Neural cell (in vitro differentiated cells): ENCODE measurements around the gene CACNA1H. TPM values are rescaled to one million over a fixed set of nuclear protein-coding genes. Genes with fewer than 3 reads are reported as not detected.
"Not testable (repeated sequence)": the region's sequence is repeated elsewhere in the genome, so short reads cannot be mapped to it uniquely, and the experiment has no call there.

Experiments used
- H2AFZ ChIP-seq: fragments of 200-600, 300-800 bp; sonication (generic), shearing (Covaris generic); 2 replicates; pipeline ENCODE4 v1.6.0; 2014; ENCODE audit warnings: low read depth, mild to moderate bottlenecking, antibody characterized with exemption, low read length, moderate library complexity
- H3F3A ChIP-seq: fragments of 200-600 bp; shearing (Covaris generic); 2 replicates; pipeline ENCODE4 v1.6.1; 2016; ENCODE audit warnings: mild to moderate bottlenecking, moderate library complexity, mixed read lengths, antibody characterized with exemption, low read length; ENCODE audit not compliant: insufficient read depth, poor library complexity, severe bottlenecking
- H3K27ac ChIP-seq: fragments of 200-600, 300-800 bp; sonication (generic), shearing (Covaris generic); 2 replicates; pipeline ENCODE4 v1.5.1; 2014; ENCODE audit warnings: mild to moderate bottlenecking, low read length, moderate library complexity
- H3K27me3 ChIP-seq: fragments of 300-800, 200-600 bp; sonication (generic), shearing (Covaris generic); 2 replicates; pipeline ENCODE4 v1.6.0; 2014; ENCODE audit warnings: mild to moderate bottlenecking, low read depth, low read length, moderate library complexity; ENCODE audit not compliant: insufficient read depth
- H3K36me3 ChIP-seq: fragments of 300-800, 200-600 bp; sonication (generic), shearing (Covaris generic); 2 replicates; pipeline ENCODE4 v1.5.1; 2014; ENCODE audit warnings: mild to moderate bottlenecking, antibody characterized with exemption, low read length, moderate library complexity; ENCODE audit not compliant: insufficient read depth
- H3K4me2 ChIP-seq: fragments of 300-800, 200-600 bp; sonication (generic), shearing (Covaris generic); 2 replicates; pipeline ENCODE4 v1.6.0; 2014; ENCODE audit warnings: mild to moderate bottlenecking, low read length
- H3K4me3 ChIP-seq: fragments of 300-800, 200-600 bp; sonication (generic), shearing (Covaris generic); 2 replicates; pipeline ENCODE4 v1.5.1; 2014; ENCODE audit warnings: mild to moderate bottlenecking, low read length, moderate library complexity
- H3K79me2 ChIP-seq: fragments of 200-600 bp; shearing (Covaris generic); replicated peaks from 2 replicates; pipeline ENCODE4 v1.6.0; 2014; ENCODE audit warnings: mild to moderate bottlenecking, low read length, moderate library complexity; ENCODE audit not compliant: insufficient read depth
- H3K9ac ChIP-seq: fragments of 300-800, 200-600 bp; sonication (generic), shearing (Covaris generic); 2 replicates; pipeline ENCODE4 v1.6.1; 2016; ENCODE audit warnings: mild to moderate bottlenecking, low read length, mixed read lengths
- H3K9me2 ChIP-seq: fragments of 200-600 bp; shearing (Covaris generic); 2 replicates; pipeline ENCODE4 v1.6.1; 2016; ENCODE audit warnings: mild to moderate bottlenecking, low read length, mixed read lengths; ENCODE audit not compliant: insufficient read depth
- H3K9me3 ChIP-seq: fragments of 200-600, 300-800 bp; sonication (generic), shearing (Covaris generic); 2 replicates; pipeline ENCODE4 v1.6.1; 2016; ENCODE audit warnings: mild to moderate bottlenecking, mixed run types, low read length, moderate library complexity, mixed read lengths
- H4K20me1 ChIP-seq: fragments of 200-600 bp; shearing (Covaris generic); 2 replicates; pipeline ENCODE4 v1.6.1; 2016; ENCODE audit warnings: mild to moderate bottlenecking, mixed run types; ENCODE audit not compliant: insufficient read depth
- polyA plus RNA-seq: library from polyadenylated mRNA; depleted of rRNA; stranded (reverse); fragments of >200 nt; gene quantifications from 2 replicates; pipeline ENCODE4 v1.2.3, GENCODE V29; 2014

CACNA1H gene
- polyA plus RNA-seq, 1 donor from 2014 or later, result 27.7 TPM

DNA sequence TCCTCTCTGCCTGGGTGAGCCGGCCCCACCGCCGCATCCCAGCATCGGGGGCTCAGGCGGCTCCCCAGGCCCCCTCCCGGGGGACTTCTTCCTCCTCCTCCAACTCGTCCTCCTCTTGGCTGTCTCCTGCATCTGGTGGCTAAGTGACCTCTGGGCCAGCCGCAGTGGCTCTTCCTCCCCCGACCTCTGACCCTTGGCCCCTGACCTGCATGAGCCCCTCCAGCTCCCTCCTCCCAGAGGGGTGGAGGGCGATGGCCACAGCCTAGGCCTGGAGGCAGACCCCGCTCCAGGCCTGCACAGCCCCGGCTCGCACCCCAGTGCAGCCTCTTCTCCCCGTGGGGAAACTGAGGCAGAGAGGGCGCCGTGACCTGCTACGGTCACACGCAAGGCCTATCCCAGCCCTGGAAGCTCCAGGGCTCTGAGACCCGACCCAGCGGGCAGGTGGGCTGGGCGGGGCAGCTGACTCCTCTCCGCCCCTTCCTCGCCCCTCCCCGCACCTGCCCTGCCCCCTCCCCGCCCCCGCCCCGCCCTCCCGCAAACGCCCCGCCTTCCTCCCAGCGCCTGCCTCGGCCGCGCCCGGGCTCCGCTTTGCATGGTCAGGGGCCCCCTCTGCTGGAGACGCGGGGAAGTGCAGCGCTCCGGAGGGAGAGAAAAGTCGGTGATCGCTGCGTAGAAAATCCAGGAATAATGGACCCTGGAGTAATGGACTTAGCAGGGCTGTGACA is 96.3 kb downstream of the CACNA1H start:
- not testable (repeated sequence) for H2AFZ ChIP-seq, H3K79me2 ChIP-seq, H4K20me1 ChIP-seq, H3K27ac ChIP-seq, H3K4me2 ChIP-seq, H3K27me3 ChIP-seq, H3K9me3 ChIP-seq, H3K4me3 ChIP-seq, H3K9ac ChIP-seq, H3K36me3 ChIP-seq, H3K9me2 ChIP-seq, H3F3A ChIP-seq

DNA sequence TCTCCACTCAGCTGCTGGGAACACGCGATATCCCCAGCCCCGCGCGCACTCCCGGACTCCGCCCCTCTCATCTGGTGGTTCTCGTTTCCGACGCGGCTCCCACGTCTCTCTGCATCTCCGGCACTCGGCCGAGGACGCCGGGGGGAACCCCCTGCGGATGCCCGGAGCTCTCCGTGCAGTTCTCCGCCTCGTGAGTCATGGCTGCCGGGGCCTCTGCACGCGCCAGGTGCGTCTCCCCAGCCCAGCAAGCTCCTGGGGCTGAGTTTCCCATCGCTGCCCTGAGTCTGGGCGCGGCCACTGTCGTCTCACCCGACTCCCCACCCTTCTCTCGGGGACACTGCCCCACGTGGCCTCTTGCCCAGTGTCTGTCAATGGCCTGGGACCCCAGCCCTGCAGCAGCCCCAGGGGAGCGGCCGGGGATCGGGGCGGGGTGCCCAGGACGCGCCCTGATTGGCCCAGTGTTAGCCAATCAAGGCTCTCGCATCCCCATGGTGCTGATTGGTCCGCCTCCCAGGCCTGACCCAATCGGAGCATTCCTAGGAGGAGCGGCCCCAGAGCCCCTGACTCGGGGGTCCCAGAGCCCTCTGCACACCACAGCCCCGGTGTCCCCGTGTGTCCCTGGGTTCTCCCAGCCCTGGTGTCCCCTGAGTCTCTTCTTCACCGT is 100.9 kb downstream of the CACNA1H start:
- H2AFZ ChIP-seq, H3K4me3 ChIP-seq, H3F3A ChIP-seq, H3K9ac ChIP-seq, H3K36me3 ChIP-seq, H3K9me2 ChIP-seq, H3K27ac ChIP-seq, H3K4me2 ChIP-seq, H3K27me3 ChIP-seq, H4K20me1 ChIP-seq, H3K9me3 ChIP-seq, H3K79me2 ChIP-seq: not testable (repeated sequence)

DNA sequence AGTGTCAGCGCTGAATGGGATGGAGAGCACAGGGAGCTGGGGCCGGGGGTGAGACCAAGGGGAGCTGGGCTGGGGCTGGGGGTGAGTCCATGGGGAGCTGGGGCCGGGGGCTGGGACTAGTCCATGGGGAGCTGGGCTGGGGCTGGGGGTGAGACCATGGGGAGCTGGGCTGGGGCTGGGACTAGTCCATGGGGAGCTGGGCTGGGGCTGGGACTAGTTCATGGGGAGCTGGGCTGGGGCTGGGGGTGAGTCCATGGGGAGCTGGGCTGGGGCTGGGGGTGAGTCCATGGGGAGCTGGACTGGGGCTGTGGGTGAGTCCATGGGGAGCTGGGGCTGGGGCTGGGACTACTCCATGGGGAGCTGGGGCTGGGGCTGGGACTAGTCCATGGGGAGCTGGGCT is 101.9 kb downstream of the CACNA1H start:
- not testable (repeated sequence) for H3K4me2 ChIP-seq, H4K20me1 ChIP-seq, H3K4me3 ChIP-seq, H3K36me3 ChIP-seq, H3K9ac ChIP-seq, H2AFZ ChIP-seq, H3K9me2 ChIP-seq, H3F3A ChIP-seq, H3K79me2 ChIP-seq, H3K27ac ChIP-seq, H3K9me3 ChIP-seq
- H3K27me3 ChIP-seq, result peaks cover 11% of the 10 kb centered on the region

DNA sequence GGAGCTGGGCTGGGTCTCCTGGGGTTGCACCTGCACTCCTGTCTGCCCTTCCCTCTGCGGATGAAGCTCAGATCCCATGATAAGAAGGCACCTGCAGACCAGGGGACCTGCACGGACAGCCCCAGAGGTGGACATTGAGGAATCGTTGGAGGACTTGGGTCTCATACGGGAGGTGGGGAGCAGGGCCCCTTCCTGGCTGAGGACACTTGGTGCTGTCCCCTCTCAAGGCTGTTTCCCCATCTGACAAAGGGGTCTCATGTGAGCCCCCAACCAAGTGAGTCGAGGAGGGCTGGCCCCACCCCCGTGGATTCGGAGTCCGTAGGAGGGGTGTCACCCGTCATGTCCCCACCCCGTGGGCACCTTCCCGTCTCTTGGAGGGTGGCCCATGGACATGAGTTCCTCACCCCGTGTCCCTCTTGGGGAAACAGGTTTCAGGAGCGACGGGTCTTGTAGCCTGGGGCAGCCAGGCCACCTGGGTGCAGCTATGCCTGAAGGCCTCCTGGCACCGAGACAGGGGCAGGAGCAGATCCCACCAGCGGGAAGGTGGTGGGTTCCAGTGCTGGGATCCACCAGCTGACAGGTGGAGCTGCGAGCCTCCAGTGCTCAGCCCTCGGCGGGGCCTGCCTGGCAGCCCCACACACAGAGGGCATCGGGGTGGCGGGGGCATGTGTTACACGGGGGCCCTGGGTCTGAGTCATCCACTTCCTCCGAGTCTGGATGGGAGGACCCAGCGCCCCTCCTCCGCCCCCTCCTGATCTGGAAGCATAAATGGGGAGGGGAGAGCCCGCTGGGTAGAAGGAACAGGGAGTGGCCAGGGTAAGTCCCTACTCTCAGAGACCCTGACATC is 102.6 kb downstream of the CACNA1H start, which contains the start of gene TPSD1:
TSS of gene TPSD1 (plus strand) at position 794 of the 847 bp plus-strand sequence. CDS start 212 bp downstream, outside the sequence.
- peaks cover 15% of the 10 kb centered on the region for H3K27me3 ChIP-seq
- not testable (repeated sequence) for H3K9ac ChIP-seq, H3K27ac ChIP-seq, H3K36me3 ChIP-seq, H3F3A ChIP-seq, H4K20me1 ChIP-seq, H3K4me2 ChIP-seq, H3K79me2 ChIP-seq, H3K9me2 ChIP-seq, H3K9me3 ChIP-seq, H2AFZ ChIP-seq, H3K4me3 ChIP-seq

DNA sequence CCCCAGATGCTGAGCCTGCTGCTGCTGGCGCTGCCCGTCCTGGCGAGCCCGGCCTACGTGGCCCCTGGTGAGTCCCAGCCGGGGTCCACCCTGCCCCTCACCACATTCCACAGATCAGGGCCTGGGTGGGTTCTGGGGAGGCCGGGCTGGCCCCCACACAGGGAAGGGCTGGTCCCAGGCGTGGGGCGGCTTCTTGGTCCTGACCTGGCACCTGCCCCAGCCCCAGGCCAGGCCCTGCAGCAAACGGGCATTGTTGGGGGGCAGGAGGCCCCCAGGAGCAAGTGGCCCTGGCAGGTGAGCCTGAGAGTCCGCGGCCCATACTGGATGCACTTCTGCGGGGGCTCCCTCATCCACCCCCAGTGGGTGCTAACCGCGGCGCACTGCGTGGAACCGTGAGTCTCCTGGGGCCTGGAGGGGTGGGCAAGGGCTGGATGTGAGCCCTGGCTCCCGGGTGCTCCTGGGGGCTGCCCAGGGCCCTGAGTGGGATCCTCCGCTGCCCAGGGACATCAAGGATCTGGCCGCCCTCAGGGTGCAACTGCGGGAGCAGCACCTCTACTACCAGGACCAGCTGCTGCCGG is 103.5 kb downstream of the CACNA1H start:
- H2AFZ ChIP-seq, H3K36me3 ChIP-seq, H3K4me3 ChIP-seq, H3K9me2 ChIP-seq, H3K9me3 ChIP-seq, H3K4me2 ChIP-seq, H4K20me1 ChIP-seq, H3K79me2 ChIP-seq, H3K27ac ChIP-seq, H3F3A ChIP-seq, H3K9ac ChIP-seq: not testable (repeated sequence)
- H3K27me3 ChIP-seq, result peaks cover 15% of the 10 kb centered on the region
